HG02981 (cell line): Measurements from ENCODE around the gene DST.

ENCODE experiments used
- ATAC-seq: cut with Tn5 transposase; IDR thresholded peaks from one replicate; pipeline ENCODE4 v1.9.1; 2021; ENCODE audit warnings: mild to moderate bottlenecking, moderate library complexity; ENCODE audit not compliant: unreplicated experiment

The DST gene

DNA sequence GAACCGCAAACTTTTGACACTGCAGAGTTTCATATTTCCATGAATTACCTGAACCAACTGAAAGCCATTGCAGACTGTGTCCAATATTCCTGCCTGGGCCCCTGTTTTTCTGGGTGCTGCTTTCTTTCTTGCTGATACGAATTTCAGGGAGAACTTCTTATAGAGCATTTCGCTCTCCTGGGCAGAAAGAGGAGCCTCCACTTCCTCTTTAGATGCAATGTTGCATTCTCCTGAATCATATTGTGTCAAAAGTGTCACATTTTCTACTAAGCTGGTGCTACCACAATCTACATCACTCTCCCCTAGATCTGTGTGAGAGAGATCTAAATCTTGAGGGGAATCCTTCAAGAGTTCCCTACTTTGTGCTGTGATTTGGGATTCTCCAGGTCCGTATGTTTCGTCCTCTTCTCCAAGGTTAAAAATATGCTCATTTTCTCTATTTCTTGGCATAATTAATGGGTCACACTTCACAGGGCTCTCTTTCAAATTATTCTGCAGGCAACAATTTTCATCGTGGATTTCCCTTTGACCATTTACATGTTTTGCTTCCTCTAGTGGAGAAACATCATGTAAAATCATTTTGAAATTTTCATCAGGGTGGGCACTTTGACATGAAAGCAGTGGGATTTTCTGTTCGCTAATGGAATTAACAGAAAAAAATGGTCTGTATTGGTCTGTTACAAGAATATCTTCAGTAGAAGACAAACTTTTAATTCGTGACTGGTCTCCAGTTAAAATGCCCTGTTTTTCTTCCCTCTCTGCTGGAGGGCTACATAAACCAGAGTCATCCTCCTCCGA is 102.3 kb downstream of the DST start:
- no peak for ATAC-seq

DNA sequence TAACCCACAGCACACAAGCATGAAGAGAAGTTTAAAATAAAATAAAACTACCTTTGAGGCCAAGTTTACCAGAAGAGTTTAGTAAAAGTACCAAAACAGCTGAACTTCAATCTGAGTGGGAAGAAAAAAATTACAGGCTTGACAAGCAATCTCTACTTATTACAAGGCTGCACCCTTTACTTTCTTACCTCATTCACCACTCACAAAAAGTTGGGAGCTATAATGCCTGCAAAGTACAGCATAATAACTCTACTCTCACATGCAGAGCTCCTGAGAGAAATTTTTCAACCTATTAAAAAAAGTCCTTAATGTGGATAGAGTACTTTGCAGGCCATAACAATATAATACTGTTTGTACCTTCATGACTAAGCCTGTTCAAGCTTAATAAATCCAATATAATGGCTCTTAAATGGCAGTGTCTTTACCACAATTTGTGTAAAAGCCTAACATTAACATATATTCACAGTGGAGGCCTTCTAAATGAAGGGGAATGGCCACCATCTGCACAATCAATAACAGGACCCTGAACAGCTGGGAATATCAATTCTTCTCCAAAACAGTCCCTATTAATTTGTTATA is 103.1 kb downstream of the DST start:
- no peak for ATAC-seq

DNA sequence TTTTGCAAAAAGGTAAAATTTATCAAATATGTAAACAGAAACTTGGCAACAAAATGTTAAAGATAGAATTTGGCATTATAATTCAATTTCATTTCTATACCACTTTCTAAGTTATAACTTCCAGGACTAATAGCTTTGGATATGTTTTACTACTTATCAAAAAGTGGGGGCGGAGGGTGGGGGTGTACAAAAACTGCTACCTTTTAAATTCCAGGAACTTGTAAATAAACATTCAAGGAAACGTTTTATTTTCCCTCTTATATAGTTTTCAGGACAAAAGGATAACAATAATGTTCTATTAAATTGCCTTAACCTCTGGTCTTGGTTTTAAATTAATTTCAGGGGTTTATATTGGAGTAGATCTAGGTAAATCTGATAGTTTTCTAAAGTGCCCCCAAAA is 103.8 kb downstream of the DST start:
- no peak for ATAC-seq

DNA sequence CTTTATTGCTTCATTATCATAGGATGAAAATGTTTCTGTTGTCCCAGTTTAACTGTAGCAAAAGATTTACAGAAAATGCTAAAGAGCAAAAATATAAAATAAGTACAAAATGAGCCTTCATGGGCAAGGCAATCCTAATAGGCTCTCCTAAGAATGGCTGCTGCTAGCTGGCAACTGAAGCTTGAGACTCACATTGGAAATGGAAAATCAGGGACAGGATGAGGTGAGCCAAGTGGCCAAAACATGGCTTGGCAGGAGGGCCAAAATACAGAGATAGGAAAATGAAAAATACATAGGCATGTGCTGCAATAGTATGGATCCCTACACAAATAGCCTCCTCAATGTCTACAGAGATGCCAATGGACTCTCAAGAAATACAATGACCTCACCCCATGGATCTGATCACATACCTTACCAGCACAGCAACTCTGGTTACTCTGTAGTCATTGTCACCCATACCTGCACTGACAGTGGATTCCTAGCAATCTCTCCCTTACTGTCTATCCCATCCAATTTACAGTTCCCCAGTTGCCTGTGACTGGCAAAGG is 105.4 kb downstream of the DST start:
- ATAC-seq, result no peak

DNA sequence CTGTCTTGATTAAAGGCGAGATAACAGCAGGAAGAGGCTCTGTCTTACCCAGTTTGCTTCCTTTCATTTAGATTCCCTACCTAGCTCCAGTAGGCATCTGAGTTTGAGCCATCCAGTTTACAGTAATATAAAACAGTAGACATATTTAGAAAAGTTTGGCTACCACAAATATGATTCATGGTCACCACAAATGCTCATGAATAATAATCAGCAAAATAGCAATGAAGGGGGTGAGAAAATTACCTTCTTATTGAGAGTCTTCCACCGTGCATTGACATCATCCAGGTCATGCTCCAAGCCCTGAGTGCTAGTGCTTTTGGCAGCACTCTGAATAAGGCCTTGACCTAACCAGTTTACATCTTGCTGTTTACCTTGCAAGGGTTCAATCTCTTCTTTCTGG is 106.2 kb downstream of the DST start:
- no peak for ATAC-seq

DNA sequence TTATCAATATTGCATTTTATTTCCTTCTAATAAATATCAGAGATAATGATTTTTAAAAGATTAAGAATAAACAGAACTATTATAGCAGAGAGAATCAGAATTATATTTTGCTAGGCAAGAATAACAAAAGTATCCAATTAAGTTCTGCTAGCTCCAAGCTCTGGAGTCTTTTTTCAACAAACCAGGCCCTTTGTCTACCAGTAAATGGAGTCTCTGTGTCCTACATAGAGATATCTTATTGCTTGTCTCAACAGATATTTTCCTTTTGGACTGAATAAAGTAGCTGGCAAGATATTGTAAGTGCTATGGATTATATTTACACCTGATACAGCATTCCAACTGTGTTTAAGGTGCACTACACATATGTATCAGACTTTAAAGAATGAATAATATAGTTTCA is 107.1 kb downstream of the DST start:
- ATAC-seq, result no peak

DNA sequence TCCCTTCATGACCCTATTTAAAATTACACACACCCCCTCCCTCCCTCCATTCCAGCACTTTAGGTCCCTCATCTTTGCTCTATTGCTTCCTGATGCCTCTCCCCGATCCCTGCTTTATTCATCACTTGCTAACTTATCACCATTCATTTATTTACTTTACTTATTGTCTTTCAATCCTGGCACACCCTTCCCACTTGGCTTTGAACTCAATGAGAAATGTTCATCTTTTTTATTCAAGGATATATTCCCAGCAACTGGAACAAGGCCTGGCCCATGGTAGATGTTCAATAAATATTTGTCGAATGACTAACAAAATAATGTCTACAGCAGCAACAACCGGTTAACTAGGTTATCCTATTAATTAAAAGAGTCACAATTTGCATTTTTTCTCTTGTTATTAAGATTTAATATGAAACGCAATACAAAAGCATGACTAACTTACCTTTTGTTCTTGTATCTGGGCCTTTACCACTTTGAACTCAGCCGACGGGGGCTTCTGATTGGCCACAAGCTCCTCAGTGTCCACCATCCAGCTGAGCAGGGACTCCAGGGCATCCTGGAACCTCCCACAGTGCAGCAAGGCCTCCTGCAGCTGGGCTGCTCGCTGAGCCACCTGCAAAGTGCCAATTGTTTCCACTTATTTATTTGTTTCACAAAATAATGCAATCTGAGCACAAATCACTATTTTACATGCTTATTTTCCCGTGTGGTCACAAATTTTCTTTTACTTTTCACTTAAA is 107.8 kb downstream of the DST start:
- no peak for ATAC-seq

DNA sequence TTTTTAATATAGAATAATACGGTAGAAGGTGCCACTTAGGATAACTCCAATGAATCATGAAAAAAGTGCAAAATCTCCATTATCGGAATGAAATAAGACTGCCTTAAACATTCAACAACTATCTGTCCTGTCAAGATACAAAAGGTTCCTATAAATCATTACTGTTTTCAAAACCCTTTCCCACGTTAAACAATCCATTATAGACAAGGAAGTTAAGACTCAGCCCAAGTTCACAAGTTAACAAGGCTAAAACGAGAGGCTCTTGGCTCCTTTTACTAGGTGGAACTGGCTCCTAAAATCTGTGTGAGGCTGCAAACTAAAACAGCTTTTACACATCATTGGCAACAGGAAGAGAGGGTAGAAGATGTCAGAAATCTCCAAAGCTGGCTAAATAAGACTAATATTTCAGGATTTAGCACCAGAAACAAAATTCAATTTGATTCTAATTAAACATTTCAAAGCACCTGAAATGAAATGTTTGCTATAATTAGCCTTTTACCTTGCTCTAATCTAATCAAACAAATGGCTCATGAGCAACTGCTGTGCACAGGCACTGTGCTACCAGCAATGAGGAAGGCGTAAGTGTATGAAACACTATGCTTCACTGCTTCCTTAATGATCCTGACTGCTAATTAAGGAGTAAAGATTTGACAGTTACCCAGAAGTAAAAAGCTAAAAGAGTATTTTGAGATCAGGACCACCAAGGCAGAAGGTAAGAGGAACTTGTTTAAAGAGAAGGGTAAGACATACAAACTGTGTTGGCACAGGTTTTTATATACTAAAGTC is 109.7 kb downstream of the DST start:
- ATAC-seq, result no peak

DNA sequence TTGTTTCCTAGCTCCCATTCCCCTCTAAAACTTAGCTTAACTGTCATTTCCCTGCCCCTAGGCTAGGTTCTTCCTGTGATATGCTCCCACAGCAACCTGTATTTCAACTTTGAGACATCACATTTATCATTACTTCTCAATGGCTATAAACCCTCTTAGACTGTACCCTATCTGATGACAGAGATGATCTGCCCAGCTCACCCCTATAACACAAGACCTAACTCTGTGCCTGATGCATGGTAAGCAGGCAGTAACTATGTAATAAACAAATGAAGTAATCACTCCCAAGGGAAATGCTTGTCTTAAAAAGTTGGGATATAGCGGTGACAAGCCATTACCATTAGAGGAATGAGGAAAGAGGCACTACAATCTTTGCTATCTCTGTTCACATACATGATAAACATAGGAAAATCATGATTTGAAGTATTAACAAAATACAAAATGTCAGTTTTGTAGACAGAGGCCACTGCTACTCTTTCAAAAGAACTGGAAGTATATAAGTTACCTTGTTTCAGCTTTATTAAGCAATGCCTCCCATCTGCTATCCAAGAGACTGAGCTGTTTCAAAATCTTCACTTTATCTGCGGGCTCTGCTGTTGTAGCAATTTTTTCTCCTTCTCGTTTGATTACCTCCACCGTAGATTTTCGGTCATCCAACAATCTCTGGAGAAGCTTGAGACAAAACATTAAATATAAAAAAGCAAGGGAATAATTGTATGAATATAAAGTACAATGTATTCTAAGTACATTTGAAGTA is 110.7 kb downstream of the DST start:
- ATAC-seq, result no peak

DNA sequence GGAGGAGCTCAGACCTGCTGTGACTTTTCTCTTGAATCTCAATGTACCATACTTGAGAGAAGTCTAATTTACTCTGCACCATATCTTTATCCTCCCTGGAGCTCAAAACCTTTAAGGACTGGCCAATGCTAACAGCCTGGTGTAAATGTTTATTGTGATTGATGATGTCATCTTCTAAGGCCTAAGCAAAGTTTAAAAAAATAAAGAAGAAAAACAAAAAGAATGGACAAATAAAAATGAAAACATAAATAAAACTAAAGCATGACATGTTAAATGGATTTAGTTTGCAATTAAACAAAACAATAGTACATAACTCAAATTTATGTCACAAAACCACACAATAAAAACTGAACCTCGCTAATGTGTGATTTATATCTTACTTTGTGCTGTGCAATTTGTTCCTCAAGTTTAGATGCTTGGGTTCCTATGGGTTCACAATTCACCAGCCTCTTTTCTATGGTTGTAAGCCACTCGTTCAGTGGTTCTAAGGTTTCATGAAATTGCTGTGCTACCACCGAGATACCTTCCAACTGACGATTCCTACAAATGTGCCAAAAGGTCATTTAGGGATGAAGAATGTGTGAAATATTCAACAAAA is 113.0 kb downstream of the DST start:
- no peak for ATAC-seq

DNA sequence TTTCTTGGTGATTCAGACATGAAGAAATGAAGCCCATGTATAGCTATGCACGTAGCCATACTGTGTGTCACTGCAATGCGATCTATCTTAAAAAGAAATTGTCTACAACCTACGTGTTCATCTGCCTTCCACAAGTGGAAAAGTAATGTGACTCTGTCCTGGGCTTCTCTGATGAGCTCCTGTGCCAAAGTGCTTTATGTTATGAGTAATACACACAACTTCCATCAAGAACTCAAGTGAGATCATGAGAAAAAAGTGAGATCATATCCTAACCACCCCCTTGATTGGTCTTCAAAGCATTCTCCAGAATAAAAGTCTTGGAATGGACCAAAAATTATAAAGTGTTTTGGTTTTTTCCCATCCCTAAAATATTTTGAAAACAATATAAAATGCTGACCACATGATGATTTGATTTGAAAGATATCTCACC is 114.3 kb downstream of the DST start:
- no peak for ATAC-seq

DNA sequence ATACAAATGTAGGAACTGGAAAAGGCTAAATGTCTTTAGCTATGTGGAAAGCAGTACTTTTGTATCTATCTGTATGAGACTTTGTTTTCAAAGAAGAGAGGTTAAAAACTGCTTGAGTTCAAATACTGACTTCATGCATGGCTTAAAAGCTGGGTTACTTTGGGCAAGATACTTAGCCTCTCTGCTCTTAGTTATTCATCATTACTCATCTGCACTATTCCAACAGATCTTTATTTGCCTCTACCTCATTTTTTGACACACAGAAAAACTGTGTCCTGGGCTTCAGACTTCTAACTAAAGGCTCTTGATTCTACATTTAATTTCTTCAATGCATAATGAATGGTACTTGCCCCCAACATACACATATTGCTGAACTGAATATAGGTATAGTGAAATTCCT is 114.8 kb downstream of the DST start:
- no peak for ATAC-seq

DNA sequence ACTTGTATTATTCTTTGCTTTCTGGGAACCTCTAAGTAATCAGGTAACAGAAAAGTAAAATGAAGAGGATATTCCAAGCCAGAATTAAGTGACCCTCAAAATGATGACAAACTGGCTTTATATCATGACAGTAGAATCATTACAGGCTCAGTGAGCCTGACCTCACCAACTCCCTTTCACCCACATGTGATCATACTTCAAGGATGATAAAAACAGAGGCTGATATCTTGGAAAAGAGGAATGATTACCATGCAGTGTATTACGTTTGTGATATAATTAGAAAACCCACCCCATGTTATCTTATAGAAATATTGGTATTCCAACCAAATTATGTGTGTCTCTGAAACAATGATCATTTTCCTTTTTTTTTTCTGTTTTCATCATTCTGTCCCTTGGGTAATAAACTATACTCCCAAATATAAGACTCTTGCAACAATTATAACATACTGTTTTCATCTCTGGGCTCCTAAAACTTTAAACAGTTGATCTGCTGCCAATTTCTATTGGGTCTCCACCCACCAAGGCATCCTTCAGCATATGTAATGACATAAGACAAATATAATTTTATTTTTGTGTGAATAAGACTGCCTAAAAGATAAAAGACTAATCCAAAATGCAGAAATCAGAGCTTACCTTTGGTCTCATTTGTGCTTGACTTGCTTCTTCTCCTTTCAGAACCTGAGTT is 115.7 kb downstream of the DST start:
- no peak for ATAC-seq

DNA sequence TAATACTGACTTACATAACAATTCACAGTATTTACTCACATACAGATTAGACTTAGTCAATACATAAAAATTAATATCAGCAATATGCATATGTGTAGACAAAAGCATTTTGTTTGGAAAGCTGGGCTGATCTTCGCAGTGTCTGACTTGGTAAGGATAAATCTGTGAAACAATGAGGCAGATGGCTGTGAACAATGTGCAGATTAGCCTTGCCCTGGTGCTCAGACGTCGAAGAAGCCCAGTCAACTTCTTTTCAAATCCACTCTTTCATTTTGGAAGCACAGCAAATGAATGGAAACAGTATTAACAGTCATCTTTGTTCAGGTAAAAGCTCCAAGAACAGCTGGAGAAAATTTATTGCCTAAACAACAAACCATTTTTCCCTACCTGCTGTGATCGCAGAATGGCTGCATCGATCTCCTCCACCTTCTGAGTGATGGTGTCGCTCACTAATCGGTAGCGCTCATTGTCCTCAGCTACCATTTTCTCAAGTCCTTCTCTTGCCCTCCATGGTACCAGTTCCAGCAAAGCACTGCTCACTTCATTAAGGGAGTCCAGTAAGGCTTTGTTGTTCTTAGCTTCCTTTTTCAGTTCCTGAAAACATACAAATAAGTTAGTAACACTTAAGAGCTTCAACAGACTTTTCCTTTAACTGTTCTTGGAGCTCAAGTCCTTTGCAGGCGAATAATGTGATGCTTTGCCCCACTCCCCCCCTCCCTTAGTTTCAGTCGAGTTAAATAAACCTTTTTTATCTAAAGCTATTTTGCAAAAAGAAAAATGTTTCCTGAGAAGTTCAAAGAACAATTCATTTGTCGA is 116.5 kb downstream of the DST start:
- no peak for ATAC-seq

DNA sequence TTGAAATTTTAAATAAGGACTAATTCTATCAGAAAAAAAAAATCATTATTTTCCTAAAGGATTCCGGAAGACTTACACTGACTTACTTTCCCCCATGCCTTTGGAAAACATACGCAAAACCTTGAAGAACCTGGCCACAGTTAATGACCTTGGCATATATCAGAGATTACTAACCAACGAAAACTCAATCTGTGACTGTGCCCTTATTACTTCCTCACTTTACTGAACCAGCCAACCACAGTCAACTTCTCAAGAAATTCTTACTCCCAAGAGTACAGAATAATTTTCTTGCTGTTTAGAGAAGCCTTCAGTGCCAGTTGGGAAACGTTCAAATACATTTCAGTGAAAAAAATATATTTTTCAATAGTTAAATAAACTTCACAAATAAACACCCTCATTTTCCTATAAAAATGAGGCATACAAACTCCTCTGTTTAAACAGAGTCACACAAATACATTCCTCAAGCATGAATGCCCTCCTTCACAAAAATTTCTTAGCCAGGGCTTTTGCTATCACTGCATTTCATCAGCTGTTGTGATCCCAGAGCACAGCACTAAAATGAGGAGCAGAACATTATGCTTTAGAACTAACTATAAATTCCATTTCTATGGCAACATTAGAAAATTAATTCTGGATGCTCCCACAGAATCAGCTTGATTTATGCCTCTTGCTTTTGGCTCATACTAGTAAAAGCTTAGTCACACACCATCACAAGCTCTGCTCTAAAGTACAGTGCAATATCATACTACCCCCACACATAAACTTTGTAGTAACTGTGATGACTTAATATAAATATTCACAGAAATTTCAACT is 117.6 kb downstream of the DST start:
- no peak for ATAC-seq

DNA sequence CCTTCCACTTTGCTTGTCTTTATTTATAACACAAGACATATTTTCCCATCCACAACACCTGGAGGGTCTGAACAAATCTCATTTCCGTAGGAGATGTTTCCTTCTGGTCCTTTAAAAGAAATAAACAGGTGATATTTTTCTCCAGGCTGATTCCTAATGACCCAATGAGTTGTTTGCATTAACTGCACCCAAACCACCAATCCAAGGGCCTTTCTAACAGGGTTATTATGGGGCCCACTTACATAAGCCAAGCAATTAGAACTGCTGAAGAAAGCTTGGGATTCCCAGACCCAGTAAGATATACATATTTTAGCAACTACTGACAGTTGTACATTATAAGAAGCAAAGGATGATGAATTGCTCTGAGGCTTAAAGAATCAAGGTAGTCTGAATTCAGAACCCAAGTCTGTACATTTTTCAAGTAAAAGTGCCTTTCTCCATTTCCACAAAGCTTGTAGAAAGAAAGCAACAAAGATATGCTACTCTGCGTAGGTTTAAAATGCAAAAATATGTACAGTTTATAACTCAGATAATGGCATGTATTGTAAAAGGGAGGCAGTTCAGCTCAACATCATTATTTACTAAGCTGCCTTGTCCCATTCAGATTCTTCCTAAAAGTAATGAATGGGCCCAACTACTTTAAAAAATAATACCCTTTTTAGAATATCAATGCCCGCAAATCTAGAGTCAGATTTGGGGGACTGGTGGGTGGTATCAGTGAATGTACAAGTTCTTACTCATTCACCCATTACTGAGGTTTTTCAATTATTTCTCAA is 120.0 kb downstream of the DST start:
- no peak for ATAC-seq

DNA sequence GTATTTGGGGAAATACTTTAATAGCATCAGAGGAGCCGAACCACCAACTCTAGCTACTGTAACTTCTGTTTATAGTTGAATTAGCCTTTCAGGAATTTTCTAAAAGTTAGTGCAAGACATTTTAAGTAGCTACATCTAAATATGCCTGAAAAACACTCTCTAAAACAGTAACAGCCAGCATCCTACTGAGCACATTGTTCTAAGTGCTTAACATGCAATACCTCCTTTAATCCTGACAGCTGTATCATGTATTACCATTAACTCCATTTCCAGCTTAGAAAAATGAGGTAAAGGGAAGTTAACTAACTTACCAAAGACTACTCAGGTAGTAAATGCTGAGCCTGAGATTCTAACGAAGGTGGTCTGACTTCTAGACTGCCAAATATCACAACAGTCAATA is 120.7 kb downstream of the DST start:
- ATAC-seq, result no peak
